Activated effector memory CD4-positive, alpha-beta T cell treated with Interleukin-2 at 50 U/mL for 16 hours (primary cell): Measurements from ENCODE around the gene WDR64.
"Not testable (repeated sequence)": the region's sequence is repeated elsewhere in the genome, so short reads cannot be mapped to it uniquely, and the experiment has no call there.

Experiments used
- DNase-seq: peaks from one replicate; pipeline ENCODE4 v3.0.0-alpha.2; 2020

Gene WDR64

DNA sequence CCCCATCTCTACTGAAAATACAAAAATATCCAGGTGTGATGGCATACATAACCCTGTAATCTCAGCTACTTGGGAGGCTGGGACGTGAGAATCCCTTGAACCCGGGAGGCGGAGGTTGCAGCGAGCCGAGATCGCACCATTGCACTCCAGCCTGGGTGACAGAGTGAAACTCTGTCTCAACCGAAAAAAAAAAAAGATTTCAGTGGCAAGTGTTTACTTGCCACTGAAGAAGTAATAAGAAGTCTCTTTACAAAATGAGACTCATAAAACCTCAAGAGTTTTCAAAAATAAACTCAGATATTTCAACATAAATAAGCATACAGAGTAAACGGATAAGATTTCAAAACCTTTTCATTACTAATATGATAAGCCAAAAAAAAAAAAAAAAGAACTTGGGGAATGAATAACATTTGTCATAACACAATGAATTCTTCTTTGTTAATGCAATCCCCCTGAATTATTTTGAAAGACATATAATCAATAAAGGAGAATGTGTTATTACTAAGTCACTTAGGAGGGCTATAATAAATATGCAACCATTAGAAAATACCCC is 161.8 kb downstream of the WDR64 start:
- no peak for DNase-seq

DNA sequence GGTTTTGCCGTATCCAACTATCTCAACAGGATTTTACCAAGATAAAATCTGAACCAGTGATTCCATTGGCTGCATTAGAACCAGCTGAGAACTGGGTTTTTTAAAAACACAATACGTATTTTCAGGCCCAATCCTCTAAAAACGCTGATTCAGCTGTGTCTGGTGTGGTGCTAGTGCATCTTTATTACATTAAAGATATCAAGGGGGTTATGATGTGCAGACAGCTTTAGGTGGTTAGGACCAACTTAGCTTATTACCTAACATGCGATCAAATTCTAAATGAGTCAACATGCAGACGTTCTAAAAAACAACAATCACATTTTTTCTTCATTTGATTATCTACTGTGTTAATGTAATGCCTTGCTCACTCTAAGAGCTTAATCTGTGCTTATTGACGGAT is 163.9 kb downstream of the WDR64 start:
- DNase-seq = no peak

GRCh38 chr1:241817331-241817792 is 165.3 kb downstream of the WDR64 start:
- no peak for DNase-seq

- no peak for DNase-seq
Measured at GRCh38 chr1:241817956-241818612, 166.0 kb downstream of the WDR64 start.

DNA sequence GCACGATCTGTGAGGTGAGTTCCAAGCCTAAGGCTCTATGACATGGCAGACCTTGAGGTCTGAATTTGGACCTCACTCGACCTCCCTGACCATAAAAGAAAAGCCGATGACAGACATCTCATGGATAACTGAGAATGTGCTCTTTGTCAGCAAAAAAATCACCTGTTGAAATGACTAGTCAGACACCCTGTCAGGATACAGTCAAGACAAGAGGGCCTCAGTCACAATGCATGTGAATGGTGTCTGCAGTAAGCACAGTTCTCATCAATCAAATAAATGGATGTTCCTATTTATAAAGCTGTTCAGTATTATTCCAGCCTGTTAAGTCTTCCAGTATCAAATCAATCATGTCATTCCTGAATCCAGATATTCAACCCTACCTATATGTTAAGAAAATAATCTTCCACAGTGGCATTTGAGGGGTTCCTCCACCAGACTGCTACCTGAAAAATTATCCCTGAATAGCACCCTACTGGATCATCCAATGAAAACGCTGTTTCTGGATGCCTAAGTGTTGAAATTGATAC is 167.3 kb downstream of the WDR64 start:
- no peak for DNase-seq

DNA sequence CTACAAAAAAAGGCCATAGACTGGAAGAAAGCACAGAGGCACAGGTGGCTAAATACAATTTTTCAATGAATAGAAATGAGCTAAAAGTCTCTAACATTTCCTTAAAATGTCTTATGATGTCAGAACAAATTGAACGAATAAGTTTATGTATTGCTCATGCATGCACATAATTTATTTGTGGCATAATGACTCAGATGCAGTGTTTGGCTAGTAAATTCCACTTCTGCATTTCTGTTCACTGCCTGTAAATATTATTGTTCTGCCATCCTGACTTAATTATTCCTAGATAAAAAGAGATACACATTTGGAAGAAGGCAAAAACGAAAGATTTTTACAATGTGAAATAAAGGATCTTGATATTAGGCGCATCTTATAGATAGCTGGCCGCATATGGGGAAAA is 169.3 kb downstream of the WDR64 start:
- DNase-seq = no peak

DNA sequence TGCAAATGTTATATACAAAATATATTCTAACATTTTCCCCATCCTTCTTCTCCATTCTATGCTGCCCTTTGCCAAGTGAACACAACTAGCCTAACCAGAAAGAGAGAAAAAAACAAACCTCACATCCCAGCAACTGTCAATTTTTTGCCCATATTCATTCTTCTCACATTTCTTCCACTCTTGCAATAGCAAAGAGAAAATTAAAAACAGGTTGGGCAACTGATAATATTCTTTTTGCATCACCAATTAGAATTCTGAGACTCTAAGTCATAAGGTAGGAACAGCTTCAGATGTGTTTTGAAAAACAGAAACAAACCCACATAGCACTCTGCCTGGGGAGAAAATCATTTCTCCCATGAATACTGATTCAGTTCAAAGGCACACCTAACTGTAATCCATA is 170.8 kb downstream of the WDR64 start:
- no peak for DNase-seq

GRCh38 chr1:241823925-241824324 is 171.8 kb downstream of the WDR64 start:
- DNase-seq = no peak

DNA sequence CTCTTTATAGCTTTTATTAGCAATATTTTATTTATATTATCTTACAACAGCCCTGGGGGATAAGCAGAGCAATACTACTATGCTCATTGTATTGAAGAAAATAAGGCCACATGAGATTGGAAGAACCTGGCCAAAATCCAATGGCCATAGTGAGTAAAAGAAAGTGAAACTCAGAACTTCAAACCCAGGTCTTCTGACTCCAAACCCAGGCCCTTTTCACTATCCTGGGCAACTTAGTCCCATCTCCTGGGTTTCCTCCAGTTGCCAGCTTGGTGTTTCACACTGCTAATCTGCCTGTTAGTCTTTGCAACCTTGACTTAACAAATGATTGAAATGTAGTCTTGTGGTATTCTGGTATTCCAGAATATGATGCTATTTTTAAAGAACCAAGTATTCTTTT is 173.5 kb downstream of the WDR64 start:
- no peak for DNase-seq

GRCh38 chr1:241826613-241827012 is 174.5 kb downstream of the WDR64 start:
- DNase-seq = not testable (repeated sequence)

GRCh38 chr1:241827264-241827663 is 175.2 kb downstream of the WDR64 start:
- DNase-seq = no peak

GRCh38 chr1:241828463-241829021 is 176.5 kb downstream of the WDR64 start:
- DNase-seq = no peak

DNA sequence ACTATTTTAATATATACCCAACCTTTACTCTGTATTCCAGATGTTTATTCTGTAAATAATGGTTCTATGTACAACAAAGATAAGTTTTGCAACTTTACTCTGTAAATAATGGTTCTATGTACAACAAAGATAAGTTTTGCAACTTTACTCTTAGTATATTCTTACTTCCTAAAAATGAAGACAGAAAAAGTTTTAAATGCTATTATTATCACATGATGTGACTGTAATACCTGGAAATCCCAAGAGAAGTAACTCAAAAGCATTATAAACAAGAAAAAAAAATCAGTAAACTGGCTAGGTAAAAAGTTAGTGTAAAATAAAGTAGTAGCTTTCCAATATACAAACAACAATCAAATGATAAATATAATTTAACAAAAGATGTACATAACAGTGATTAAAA is 177.4 kb downstream of the WDR64 start:
- no peak for DNase-seq

DNA sequence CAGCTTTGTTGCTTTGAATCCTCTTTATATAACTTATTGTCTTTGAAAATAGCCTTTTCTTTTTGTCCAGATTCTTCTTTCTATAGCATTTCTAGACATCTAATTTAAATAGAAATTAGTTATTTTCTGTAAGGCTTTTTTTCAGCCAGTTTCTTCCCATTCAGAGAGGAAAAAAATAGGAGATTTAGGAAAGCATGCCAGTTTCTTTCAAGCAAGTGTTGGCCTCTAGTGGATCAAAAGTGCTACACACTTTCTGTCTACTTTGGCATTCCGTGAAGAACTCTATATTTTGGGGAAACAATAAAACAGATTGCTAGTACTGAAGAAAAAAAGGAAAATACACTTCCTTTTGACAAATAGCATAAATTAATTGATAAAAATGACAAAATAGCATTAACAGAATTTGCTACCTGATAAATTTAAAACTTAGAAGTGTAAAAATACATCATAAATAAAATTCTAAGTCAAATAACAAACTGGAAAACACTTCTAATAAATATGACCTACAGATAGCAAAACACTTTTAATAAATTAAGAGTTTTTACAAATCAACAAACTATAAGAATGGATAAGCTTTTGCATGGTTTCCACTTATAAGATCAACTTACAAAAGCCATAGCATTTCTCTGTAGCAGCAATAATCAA is 182.8 kb downstream of the WDR64 start:
- DNase-seq = no peak

DNA sequence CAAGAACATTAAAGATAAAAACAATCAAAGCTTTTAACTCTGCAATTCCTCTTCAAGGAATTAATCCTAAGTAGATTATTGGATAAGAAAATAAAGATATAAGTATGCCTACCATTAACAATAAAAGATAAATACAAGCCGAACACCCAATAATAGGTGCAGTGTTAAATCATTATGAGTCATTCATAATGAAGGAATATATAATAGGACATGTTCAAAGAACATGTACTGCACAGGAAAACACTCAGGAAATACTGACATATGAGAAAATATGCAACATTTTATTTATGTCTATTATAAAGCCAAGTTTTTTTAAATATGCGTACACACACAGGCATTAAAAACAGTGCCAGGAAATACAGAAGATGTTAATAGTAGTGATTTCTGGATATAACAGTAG is 184.9 kb downstream of the WDR64 start:
- DNase-seq = no peak

GRCh38 chr1:241837416-241837815 is 185.3 kb downstream of the WDR64 start:
- DNase-seq = no peak

GRCh38 chr1:241837901-241838300 is 185.8 kb downstream of the WDR64 start:
- no peak for DNase-seq

DNA sequence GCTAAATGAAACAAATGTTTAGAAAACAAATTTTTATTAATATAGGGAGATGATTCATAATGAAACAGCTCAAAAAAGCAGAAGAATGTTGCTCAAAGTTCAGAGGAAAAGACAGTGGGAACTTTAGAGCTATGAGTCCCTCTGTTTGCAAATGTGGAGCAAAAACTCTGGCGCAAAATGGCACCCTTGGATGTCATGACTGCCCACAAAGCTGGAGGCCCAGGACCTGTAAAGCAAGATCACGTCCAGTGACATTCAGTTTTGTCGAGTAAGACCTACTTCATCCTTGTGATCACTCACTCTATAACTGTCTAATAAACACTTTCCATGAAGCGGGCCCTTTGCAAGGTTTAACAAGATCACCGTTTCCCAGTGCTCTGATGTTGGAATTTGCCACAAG is 186.8 kb downstream of the WDR64 start:
- no peak for DNase-seq

- no peak for DNase-seq
Measured at GRCh38 chr1:241839369-241839979, 187.4 kb downstream of the WDR64 start.

DNA sequence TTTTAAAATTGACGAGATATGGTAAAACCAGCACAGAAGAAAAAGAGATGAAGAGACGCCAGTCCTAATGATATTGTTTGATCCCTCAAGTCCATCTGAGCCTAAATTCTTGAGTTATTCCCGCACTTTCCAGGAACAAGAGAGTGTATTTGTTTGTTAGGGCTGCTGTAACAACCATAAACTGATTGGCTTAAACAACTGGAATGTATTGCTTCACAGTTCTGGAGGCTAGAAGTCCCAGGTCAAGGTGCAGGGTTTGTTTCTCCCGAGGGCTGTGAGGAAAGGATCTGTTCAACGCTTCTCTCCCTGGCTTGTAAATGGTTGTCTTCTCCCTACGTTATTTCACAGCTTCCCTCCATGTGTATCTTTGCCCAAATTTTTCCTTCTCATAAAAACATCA is 188.1 kb downstream of the WDR64 start:
- DNase-seq = no peak

DNA sequence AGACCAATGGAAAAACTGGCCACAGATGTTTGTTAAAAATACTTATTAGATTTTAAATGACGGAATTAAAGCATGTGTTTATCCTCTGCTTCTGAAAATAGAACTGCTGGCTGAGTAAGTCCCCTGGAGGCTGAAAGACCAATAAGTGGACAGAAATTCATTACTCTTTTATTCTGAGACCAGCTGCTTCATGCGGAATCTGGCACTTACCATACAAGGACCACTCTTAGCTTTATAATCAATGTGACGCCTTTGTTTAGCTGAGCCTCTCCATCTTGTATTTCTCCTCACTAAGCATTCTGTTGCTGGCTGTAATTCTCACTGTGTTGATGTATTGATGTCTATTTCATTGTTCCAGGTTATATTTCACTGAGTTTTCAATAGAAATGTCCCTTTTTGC is 189.6 kb downstream of the WDR64 start:
- no peak for DNase-seq

DNA sequence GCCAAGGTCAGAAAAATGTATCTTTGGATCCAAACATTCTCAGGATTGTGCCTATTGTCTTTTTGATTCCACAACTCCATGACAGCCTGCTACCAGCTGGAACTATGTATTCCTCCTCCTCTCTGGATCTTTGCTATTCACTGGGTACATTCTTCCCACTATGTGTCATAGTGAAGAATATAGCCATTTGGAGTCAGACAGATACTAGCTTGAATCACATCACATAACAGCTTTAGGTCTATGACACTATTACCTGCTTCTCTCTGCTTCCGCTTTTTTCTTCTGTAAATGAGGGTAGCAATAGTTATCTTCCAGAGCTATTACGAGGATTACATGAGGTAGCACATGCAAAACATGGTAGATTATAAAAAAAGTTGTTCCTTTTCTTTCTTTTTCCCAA is 190.5 kb downstream of the WDR64 start:
- DNase-seq = no peak

- no peak for DNase-seq
Measured at GRCh38 chr1:241844593-241844992, 192.5 kb downstream of the WDR64 start.

GRCh38 chr1:241846375-241846774 is 194.3 kb downstream of the WDR64 start:
- DNase-seq = no peak
